GM23248 (cell line): ENCODE measurements around the gene KLF15.

ENCODE experiments used
- EZH2 ChIP-seq: fragments of 200-600 bp; sonication (generic); IDR thresholded peaks from 2 replicates; pipeline ENCODE4 v1.6.1; 2018; ENCODE audit warnings: antibody characterized with exemption, mild to moderate bottlenecking; ENCODE audit not compliant: insufficient read depth, poor library complexity, severe bottlenecking
- EZH2phosphoT487 ChIP-seq: fragments of 200-600 bp; sonication (generic); IDR thresholded peaks from 2 replicates; pipeline ENCODE4 v1.6.1; 2018; ENCODE audit warnings: antibody characterized with exemption, moderate library complexity, mild to moderate bottlenecking, low read depth; ENCODE audit not compliant: insufficient read depth

DNA sequence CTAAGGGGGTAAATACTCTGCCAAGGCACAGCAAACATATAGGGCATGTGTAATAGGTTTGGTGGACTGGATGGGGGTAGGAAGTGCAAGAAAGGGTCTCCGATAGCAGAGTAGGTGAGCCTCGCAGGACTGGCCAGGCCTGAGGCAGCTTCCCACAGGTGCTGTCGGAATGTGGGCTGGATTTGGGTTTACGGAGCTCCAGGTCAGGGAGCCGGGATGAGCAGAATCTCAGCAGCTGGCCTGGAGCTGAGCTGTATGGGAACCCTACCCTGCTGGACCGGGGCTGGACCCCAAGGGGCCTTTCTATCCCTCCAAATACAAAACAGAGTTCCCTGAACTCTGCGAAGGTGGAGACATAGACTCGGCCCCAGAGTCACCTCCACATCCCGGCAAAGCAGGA lies 15.0 kb downstream of the KLF15 start:
- TF ChIP-seq EZH2, result no peak
- TF ChIP-seq EZH2phosphoT487, result no peak
